Fibroblast of mammary gland (primary cell): ENCODE data around the gene DLK1.

Experiments
- DNase-seq: peaks from one replicate; pipeline ENCODE4 v3.0.0-alpha.2; 2010; ENCODE audit warnings: low read depth
- H3K4me3 ChIP-seq: 2 replicates; pipeline ENCODE4 v1.5.1; 2011; ENCODE audit warnings: low read depth, mild to moderate bottlenecking, low read length, moderate library complexity; ENCODE audit not compliant: control insufficient read depth
- CTCF ChIP-seq: conservative IDR thresholded peaks from 2 replicates; pipeline ENCODE4 v1.5.1; 2011; ENCODE audit warnings: low read depth, low read length, inconsistent platforms; ENCODE audit not compliant: control insufficient read depth, insufficient read depth

Gene DLK1

DNA sequence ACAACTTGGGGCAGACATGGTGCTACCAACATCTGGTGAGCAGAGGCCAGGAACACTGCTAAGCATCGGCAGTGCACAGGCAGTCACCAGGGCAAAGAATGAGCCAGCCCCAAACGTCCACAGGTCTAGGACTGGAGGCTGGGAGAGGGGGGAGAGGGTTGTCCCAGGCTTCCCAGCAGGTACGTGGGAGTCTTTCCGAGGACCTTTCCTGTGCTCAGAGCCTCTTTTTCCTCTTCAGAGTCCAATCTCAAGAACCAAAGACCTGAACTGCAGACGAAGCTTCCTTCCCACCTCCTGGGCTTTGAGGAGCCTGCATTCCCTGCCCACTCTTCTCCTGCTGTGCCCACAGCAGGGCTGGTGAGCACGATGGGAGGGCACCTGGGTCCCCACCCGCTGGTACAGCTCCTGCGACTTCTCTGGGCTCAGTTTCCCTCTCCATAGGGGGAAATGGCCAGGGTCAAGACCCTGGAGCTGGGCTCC, 48.7 kb downstream of the DLK1 start:
- no peak for TF ChIP-seq CTCF
- no peak for DNase-seq
- no peak overlapping the region for H3K4me3 ChIP-seq

DNA sequence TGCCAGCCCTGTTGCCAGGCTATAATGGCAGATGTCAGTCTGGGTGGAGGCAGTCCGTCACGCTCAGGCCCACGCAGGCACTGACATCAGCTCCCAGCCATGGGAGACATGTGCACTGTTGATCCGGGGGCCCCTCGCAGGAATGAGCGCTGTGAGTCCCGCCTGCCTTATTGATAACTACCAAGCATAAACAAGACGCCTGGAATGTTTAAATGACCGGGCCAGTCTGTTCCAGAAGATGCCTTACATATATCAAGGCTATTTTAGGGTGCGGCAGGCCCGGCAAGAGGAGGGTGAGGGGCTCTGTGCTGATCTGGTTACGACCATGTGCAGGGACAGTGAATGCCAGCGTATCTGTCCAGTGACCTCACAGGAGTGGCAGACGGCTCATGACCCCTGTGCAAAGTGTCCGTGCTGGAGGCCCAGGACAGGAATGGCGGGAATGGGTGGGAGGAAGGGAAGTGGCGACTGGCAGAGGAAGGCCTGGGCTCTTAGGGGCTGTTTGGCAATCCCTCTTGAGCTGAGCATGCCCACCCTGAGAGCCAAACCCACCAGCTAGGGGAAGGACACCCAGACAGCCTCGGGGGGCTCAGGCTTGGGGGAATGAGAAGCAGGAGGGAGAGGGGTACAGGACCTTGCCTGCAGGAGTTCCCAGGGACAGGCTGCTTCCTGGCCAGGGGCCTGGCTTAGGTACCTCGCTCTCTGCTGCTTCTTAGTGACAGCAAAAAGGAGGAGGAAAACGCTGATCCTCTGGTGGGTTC, 49.3 kb downstream of the DLK1 start:
- no peak for DNase-seq
- H3K4me3 ChIP-seq: no peak overlapping the region
- TF ChIP-seq CTCF: no peak

DNA sequence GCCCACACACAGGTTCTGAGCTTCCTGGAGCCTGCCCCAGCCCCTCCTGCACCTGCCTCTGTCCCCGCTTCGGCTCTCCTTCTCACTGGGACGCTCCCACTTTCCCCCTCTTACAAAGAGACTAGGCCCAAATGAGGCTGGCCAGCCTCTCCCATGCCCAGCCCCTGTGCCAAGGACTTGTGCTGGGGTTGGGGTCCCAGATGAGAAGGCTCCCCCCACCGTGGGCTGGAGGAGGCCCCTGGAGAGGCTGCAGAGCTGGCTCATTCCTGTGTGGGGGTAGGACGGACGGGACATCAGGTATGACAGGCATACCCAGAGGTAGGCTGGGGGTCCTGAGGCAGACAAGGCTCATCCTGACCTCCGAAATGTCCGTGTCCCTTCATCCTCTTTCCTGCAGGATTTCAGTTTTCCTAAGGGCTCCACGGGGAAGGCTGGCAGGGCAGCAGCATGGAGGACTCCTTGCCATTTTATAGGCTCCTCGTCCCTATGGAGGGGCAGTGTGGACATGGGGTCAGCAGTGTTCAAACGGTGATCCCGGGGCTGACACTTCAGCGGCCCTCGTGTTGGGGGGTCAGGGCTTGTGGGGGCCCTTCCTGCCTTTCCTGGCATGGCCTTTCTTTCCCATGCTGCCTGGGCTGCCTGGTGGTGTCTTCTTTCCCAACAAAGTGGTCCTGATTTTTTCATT, 50.1 kb downstream of the DLK1 start:
- no peak for TF ChIP-seq CTCF

DNA sequence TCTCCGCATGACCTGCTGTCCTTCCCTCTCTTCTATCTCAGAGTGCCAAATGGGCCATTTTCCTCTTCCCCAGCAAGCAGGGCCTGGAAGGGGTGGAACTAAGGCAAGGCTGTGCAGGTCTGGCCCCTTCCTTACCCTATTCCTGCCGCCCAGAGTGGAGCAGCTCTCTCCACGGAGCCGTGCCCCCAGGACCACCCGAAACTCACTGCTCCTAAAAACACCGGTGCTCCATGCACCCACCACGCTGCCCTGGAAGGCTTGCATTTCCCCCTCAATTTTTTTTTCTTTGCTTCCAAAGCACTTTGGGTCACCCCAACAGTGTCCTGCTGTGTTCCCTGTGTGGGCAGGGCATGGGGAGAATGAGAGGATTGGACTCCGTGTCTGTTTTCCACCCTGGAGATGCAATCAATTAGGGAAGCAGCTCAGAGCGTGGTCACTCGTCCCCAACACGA, 50.7 kb downstream of the DLK1 start:
- TF ChIP-seq CTCF: no peak
- H3K4me3 ChIP-seq: no peak overlapping the region
- no peak for DNase-seq

More for the DNA sequence above, 50.1 kb downstream of the DLK1 start:
- H3K4me3 ChIP-seq: no peak overlapping the region
- no peak for DNase-seq

GRCh38 chr14:100777818-100778525, 51.3 kb downstream of the DLK1 start:
- no peak overlapping the region for H3K4me3 ChIP-seq
- no peak for TF ChIP-seq CTCF
- DNase-seq: no peak

DNA sequence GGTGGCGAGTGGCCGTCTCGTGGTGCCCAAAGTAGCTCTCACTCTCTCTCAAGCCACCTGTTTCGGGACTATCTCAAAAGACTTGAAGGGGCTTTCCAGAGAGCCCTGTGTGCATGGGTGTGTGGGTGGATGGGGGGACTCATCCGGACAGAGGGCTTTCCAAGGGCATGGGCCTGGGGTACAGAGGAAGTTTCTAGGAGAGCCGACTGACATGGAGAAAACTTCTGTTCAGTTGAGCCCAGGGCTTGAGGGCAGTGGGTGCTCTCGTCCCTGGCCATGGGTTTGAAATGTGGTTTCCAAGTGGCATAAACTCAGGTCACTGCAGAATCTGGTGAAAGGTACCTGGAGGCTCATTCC, 51.8 kb downstream of the DLK1 start:
- no peak for TF ChIP-seq CTCF
- H3K4me3 ChIP-seq: no peak overlapping the region
- no peak for DNase-seq
